GM18498 (cell line): ENCODE results near the gene RHOXF2.
"Not testable (repeated sequence)": the region's sequence is repeated elsewhere in the genome, so short reads cannot be mapped to it uniquely, and the experiment has no call there.

Experiments
- ATAC-seq: cut with Tn5 transposase; IDR thresholded peaks from one replicate; pipeline ENCODE4 v1.9.1; 2021; ENCODE audit warnings: mild to moderate bottlenecking, moderate library complexity; ENCODE audit not compliant: unreplicated experiment

Gene RHOXF2

DNA sequence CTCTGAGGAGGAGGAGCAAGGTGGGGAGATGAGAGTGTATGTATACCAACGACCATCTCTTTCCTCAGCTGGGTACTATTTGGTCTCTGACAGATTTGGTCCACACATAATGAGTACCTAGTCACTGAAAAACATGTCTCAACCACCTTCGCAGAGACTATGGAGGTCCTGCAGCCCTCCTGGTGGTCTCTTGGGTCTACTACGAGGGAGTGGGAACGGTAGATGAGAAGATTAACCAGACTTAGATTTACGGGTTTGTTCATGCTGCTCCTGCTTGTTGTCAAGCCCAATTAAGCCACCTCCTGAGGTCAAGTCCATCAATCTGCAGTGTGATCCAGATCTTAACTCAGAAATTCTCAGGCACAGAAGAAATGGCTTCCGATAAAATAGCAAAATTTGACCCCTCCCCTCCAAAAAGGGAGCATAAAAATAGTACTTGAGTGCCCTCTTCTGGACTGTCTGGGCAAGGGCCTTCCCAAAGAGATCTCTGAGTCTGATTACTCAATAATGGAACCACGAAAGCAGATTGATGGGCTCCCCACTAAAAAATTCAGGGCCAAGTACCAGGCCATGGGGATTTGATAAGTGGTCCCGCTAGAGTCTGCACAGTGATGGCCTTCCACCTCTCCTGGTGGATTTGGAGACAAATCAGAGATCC is 38.3 kb downstream of the RHOXF2 start:
- ATAC-seq, result not testable (repeated sequence)

GRCh38 chrX:120200851-120201250 is 42.4 kb downstream of the RHOXF2 start:
- no peak for ATAC-seq

- ATAC-seq, result no peak
Observed at GRCh38 chrX:120205816-120206753, 47.7 kb downstream of the RHOXF2 start.

DNA sequence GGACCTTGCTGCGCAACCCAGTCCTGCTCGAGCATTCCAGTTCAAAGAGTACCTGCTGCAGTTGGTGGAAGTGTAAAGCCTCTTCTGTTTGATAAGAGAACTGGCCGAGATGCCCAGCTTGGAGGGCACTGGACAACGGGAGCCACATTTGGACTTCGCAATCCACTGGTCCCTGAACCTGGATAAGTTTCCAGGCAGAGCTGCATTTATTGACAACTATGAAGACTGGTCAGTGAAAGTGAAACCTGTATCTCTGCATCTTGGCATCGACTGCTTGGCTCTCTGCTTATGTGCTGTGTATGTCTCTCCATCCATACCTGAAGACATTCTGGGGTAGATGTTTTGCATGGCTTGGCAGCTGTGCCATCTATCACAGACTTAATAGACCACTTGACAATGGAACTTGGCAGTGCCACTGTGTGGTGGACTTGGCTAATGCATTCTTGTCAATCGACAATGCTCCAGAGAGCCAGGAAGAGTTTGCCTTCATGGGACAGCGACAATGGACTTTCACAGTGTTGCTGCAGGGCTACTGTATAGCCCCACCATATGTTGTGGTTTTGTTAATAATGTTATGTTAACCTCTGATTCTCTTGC is 48.7 kb downstream of the RHOXF2 start:
- ATAC-seq, result no peak

DNA sequence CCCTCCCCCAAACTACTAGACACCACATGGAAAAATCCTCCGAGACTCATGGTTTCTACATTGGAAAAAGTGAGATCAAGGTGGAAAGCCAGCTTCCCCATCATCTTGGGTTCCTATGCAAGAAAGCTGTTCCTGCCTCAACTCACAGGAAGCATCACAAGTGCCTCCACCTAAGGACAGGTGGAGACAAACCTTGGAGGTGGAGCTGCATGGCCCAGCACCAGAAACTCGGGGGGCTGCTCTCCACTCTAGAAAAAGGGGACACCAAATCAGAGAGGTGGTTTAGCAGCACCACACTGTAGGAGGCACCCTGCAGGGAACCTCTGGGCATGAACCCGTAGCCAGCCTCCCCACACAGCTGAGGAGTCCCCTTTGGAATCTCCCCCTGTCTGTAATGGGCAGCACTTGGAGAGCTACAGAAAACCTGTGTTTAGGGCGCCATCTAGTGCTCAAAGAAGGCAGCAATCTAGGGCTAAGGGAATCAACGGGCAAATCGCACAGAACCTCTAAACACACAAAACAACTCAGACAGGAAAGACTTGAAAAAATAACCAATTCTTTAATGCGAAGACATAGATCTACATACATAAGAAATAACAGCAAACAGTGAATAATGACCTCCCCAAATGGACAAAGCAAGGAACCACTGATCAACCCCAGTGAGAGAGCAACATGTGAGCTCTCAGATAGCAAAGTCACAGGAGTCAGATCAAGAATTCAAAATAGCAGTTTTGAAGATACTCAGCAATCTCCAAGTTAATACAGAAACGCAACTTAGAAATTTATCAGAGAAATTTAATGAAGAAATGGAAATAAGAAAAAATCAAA is 55.2 kb downstream of the RHOXF2 start:
- peak; percentile 65 for ATAC-seq
